H1 (cell line): ENCODE data around the gene PRDM1. TPM values are rescaled to one million over a fixed set of nuclear protein-coding genes. Genes with fewer than 3 reads are reported as not detected.

Source experiments
- CTCF ChIA-PET: fragments of 300-600 bp; sonication (Branson Sonifier 250); formaldehyde crosslinking; loops from one replicate; lab custom pipeline; 2021; ENCODE audit not compliant: partially characterized antibody; lab: Charles Lee
- POLR2A ChIA-PET: fragments of 300-600 bp; sonication (Branson Sonifier 250); formaldehyde crosslinking; loops from one replicate; lab custom pipeline; 2021; ENCODE audit warnings: inconsistent platforms; ENCODE audit not compliant: partially characterized antibody; lab: Charles Lee
- DNase-seq, 2 experiments: peaks; one replicate each; pipeline versions ENCODE4 v3.0.0 to v3.0.0-alpha.2; 2010 to 2022; ENCODE audit warnings: low spot score in 2 of 2, low read depth in 1 of 2, mixed read lengths in 1 of 2
- FAIRE-seq: peaks from 2 replicates; lab custom pipeline; 2011; peaks lifted over from hg19 to GRCh38; lab: Jason Lieb, UNC
- H2AFZ ChIP-seq: 2 replicates; pipeline ENCODE4 v1.8.1; 2012; ENCODE audit warnings: low read length, inconsistent platforms
- H2AK5ac ChIP-seq: 2 replicates; pipeline ENCODE4 v1.6.1; 2013; ENCODE audit warnings: low read depth, low read length
- H2BK120ac ChIP-seq: replicated peaks from 2 replicates; pipeline ENCODE3; 2013; ENCODE audit warnings: low read depth, low read length, inconsistent platforms
- H2BK12ac ChIP-seq: 2 replicates; pipeline ENCODE4 v1.6.1; 2013; ENCODE audit warnings: low read depth, low read length
- H2BK15ac ChIP-seq: 2 replicates; pipeline ENCODE4 v1.6.1; 2013; ENCODE audit warnings: low read length
- H2BK20ac ChIP-seq: 2 replicates; pipeline ENCODE4 v1.6.1; 2013; ENCODE audit warnings: low read length
- H2BK5ac ChIP-seq: 2 replicates; pipeline ENCODE4 v1.6.1; 2013; ENCODE audit warnings: low read depth, low read length
- H3K14ac ChIP-seq: 2 replicates; pipeline ENCODE4 v1.6.1; 2013; ENCODE audit warnings: inconsistent platforms; ENCODE audit not compliant: insufficient read length
- H3K18ac ChIP-seq: 2 replicates; pipeline ENCODE4 v1.6.1; 2013; ENCODE audit warnings: low read length; ENCODE audit errors: extremely low read depth
- H3K23ac ChIP-seq: 2 replicates; pipeline ENCODE4 v1.6.1; 2013; ENCODE audit warnings: inconsistent platforms; ENCODE audit not compliant: insufficient read length
- H3K23me2 ChIP-seq: 2 replicates; pipeline ENCODE4 v1.6.1; 2013; ENCODE audit warnings: low read depth, low read length
- H3K27ac ChIP-seq: 2 replicates; pipeline ENCODE4 v1.6.1; 2011; ENCODE audit warnings: low read depth, low read length, inconsistent platforms
- H3K27me3 ChIP-seq, 4 experiments: replicated peaks in 1 of 4; 1 replicate in 1 of 4; 2 replicates in 3 of 4; pipeline versions ENCODE4 v1.6.1 to v1.8.1; 2011 to 2013; ENCODE audit warnings: low read length in 3 of 4, mild to moderate bottlenecking in 3 of 4, inconsistent platforms in 2 of 4, mixed read lengths in 2 of 4, moderate library complexity in 1 of 4; ENCODE audit not compliant: control insufficient read depth in 3 of 4, insufficient read depth in 3 of 4; ENCODE audit errors: extremely low read depth in 1 of 4
- H3K36me3 ChIP-seq, 4 experiments: 2 replicates each; pipeline versions ENCODE4 v1.6.1 to v1.8.1; 2011 to 2013; ENCODE audit warnings: mild to moderate bottlenecking in 4 of 4, low read length in 3 of 4, moderate library complexity in 2 of 4, control low read depth in 1 of 4, inconsistent platforms in 1 of 4; ENCODE audit not compliant: insufficient read depth in 4 of 4, control insufficient read depth in 2 of 4
- H3K4ac ChIP-seq: replicated peaks from 2 replicates; pipeline ENCODE3; 2013; ENCODE audit warnings: low read length, low read depth, mixed read lengths, inconsistent platforms; ENCODE audit not compliant: insufficient read length
- H3K4me1 ChIP-seq, 4 experiments: replicated peaks in 1 of 4; 1 replicate in 1 of 4; 2 replicates in 3 of 4; pipeline versions ENCODE4 v1.6.1 to v1.8.1; 2011 to 2013; ENCODE audit warnings: low read length in 3 of 4, inconsistent platforms in 2 of 4, mixed read lengths in 1 of 4; ENCODE audit not compliant: insufficient read depth in 4 of 4, control insufficient read depth in 3 of 4
- H3K4me2 ChIP-seq, 2 experiments: 2 replicates each; pipeline versions ENCODE4 v1.6.1 to v1.8.1; 2011 to 2013; ENCODE audit warnings: low read depth in 2 of 2, low read length in 2 of 2, control low read depth in 1 of 2, inconsistent platforms in 1 of 2, mild to moderate bottlenecking in 1 of 2; ENCODE audit not compliant: insufficient read depth in 1 of 2
- H3K4me3 ChIP-seq, 4 experiments: fragments of 200-600, 300-600 bp in 1 of 4; sonication (generic), shearing (Covaris generic), sonication (Bioruptor Twin) in 1 of 4; 2 replicates each; pipeline versions ENCODE4 v1.5.1 to v1.8.1; 2011 to 2016; ENCODE audit warnings: low read length in 4 of 4, low read depth in 3 of 4, control low read depth in 2 of 4, inconsistent platforms in 2 of 4, mild to moderate bottlenecking in 2 of 4, mixed read lengths in 1 of 4, moderate library complexity in 1 of 4; ENCODE audit not compliant: insufficient read depth in 2 of 4; ENCODE audit errors: extremely low read depth in 1 of 4
- H3K56ac ChIP-seq: replicated peaks from 2 replicates; pipeline ENCODE3; 2013; ENCODE audit warnings: low read depth, mild to moderate bottlenecking, mixed read lengths, low read length, inconsistent platforms; ENCODE audit not compliant: insufficient read length
- H3K79me1 ChIP-seq: 2 replicates; pipeline ENCODE4 v1.6.1; 2013; ENCODE audit warnings: low read depth, low read length, control low read depth
- H3K79me2 ChIP-seq, 2 experiments: 2 replicates each; pipeline versions ENCODE4 v1.6.1 to v1.8.1; 2012 to 2013; ENCODE audit warnings: low read length in 2 of 2, mild to moderate bottlenecking in 2 of 2, inconsistent platforms in 1 of 2; ENCODE audit not compliant: insufficient read depth in 2 of 2, control insufficient read depth in 1 of 2
- H3K9ac ChIP-seq, 4 experiments: replicated peaks in 1 of 4; 1 replicate in 1 of 4; 2 replicates in 3 of 4; pipeline versions ENCODE4 v1.6.1 to v1.8.1; 2011 to 2013; ENCODE audit warnings: low read depth in 3 of 4, low read length in 3 of 4, control low read depth in 2 of 4, mild to moderate bottlenecking in 2 of 4, moderate library complexity in 2 of 4, inconsistent platforms in 1 of 4; ENCODE audit errors: extremely low read depth in 1 of 4
- H3K9me3 ChIP-seq, 2 experiments: 2 replicates each; pipeline versions ENCODE4 v1.6.1 to v1.8.1; 2012 to 2013; ENCODE audit warnings: mild to moderate bottlenecking in 2 of 2, moderate library complexity in 2 of 2, control low read depth in 1 of 2, inconsistent platforms in 1 of 2, low read depth in 1 of 2, low read length in 1 of 2, mixed read lengths in 1 of 2; ENCODE audit not compliant: insufficient read depth in 2 of 2
- H4K20me1 ChIP-seq, 2 experiments: replicated peaks in 1 of 2; 2 replicates each; pipeline versions ENCODE3 to v1.8.1; 2011 to 2013; ENCODE audit warnings: inconsistent platforms in 2 of 2, low read length in 2 of 2, mild to moderate bottlenecking in 1 of 2; ENCODE audit not compliant: insufficient read depth in 2 of 2, control insufficient read depth in 1 of 2
- H4K5ac ChIP-seq: 2 replicates; pipeline ENCODE4 v1.6.1; 2013; ENCODE audit warnings: low read length, low read depth, mixed read lengths, inconsistent platforms; ENCODE audit not compliant: insufficient read length
- H4K8ac ChIP-seq: 2 replicates; pipeline ENCODE4 v1.8.0; 2013; ENCODE audit warnings: mild to moderate bottlenecking, moderate library complexity, low read length, inconsistent platforms; ENCODE audit not compliant: insufficient read depth; ENCODE audit errors: extremely low read depth
- H4K91ac ChIP-seq: replicated peaks from 2 replicates; pipeline ENCODE3; 2013; ENCODE audit warnings: low read length, mixed read lengths, inconsistent platforms; ENCODE audit not compliant: insufficient read length
- FOSL1 ChIP-seq: IDR thresholded peaks from 2 replicates; pipeline ENCODE4 v1.6.1; 2011; ENCODE audit warnings: mild to moderate bottlenecking, low read depth, low read length, moderate library complexity; ENCODE audit not compliant: insufficient read depth
- NANOG ChIP-seq: IDR thresholded peaks from 2 replicates; pipeline ENCODE4 v1.6.1; 2011; ENCODE audit warnings: low read length, low read depth, mild to moderate bottlenecking, inconsistent platforms; ENCODE audit not compliant: insufficient read depth, poor library complexity, severe bottlenecking
- RAD21 ChIP-seq, 2 experiments: IDR thresholded peaks in 1 of 2; conservative IDR thresholded peaks in 1 of 2; 2 replicates each; pipeline ENCODE4 v1.6.1; 2011; ENCODE audit warnings: low read depth in 2 of 2, low read length in 2 of 2, improper control_type of control experiment in 1 of 2, inconsistent platforms in 1 of 2, mild to moderate bottlenecking in 1 of 2, moderate library complexity in 1 of 2
- SIN3A ChIP-seq, 2 experiments: IDR thresholded peaks in 1 of 2; conservative IDR thresholded peaks in 1 of 2; 2 replicates each; pipeline ENCODE4 v1.6.1; 2011 to 2012; ENCODE audit warnings: low read length in 2 of 2, improper control_type of control experiment in 1 of 2, low read depth in 1 of 2, mild to moderate bottlenecking in 1 of 2
- TCF12 ChIP-seq: IDR thresholded peaks from 2 replicates; pipeline ENCODE4 v1.6.1; 2011; ENCODE audit warnings: low read depth, mild to moderate bottlenecking, low read length
- WGBS, 2 experiments: shearing (Covaris generic) in 1 of 2; methylation state at CpG; one replicate each; pipeline versions ENCODE4 v1.1.6 to v1.1.7; 2013 to 2015; ENCODE audit warnings: low lambda C conversion rate in 2 of 2, mixed read lengths in 2 of 2, inconsistent platforms in 1 of 2, low coverage in 1 of 2, missing lambda C conversion rate in 1 of 2; ENCODE audit not compliant: insufficient replicate concordance in 2 of 2, insufficient coverage in 1 of 2, insufficient read length in 1 of 2; ENCODE audit errors: extremely low coverage in 1 of 2, missing lambda C conversion rate in 1 of 2; 5-methylcytosine and 5-hydroxymethylcytosine counted together
- polyA plus RNA-seq, 7 experiments: library from polyadenylated mRNA; depleted of rRNA in 3 of 7; stranded (reverse) in 5 of 7; unstranded in 2 of 7; fragments of >200 nt in 5 of 7; fragments of 200-250 nt in 2 of 7; gene quantifications; 1 replicate in 5 of 7; 2 replicates in 1 of 7; 4 replicates in 1 of 7; pipeline versions ENCODE4 v1.2.1 to v1.2.3, GENCODE V29; 2011 to 2013; ENCODE audit warnings: missing spikeins in 2 of 7, mixed read lengths in 2 of 7
- total RNA-seq: library from RNA; stranded (reverse); fragmentation: NEBNext Ultra II Directional; extraction: Animal tissue kit (Norgen Biotek cat#: 25700); gene quantifications from 2 replicates; pipeline ENCODE4 v1.2.1, GENCODE V29; 2021
- TF ChIP-seq, protein P1 (sequence below): IDR thresholded peaks from 2 replicates; pipeline ENCODE4 v1.6.1; 2012; ENCODE audit warnings: low read length, inconsistent platforms

Gene PRDM1
- total and polyA plus RNA-seq, 2 of the 8 experiments (the other 6 are each of a cell fraction or from before 2014, with no cell fraction given): 0.21 to 0.74 TPM

DNA sequence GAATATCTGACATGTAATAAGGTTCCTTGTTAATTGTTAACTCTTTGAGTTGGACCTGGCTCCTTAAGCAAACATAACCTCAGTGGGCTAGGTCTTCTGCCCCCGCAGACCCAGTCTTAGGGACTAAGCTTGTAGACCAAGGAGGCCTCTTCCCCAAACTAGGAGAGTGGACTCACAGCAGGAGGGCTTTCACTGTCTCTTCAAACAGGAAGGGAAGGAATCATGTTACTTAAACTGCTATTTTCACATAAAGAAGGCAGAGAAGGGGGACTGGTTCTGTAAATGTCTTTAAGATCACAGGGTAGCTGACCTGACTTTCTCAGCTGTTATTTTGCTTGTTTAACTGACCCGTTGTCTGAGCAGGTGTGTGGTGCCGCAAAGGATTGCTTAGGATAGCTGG lies 34.9 kb upstream of the PRDM1 start:
- POLR2A ChIA-PET: no interaction called here
- Histone ChIP-seq H3K4me3 (peak overlapping the region in 1 of 4 experiments; percentile 19; a peak in 2 of 8 replicates), H3K79me1 (no peaks in the 10 kb centered on the region), H3K9ac (no peak overlapping the region), H3K14ac (no peak overlapping the region), H2BK20ac (no peak overlapping the region), H4K5ac (no peak overlapping the region), H3K23ac (no peak overlapping the region), H3K79me2 (no peaks in the 10 kb centered on the region), H4K8ac (no peak overlapping the region), H2BK120ac (no peak overlapping the region), H3K27me3 (peaks cover 0 to 2% (median under 1%) of the 10 kb centered on the region in 4 experiments; a peak in 3 of 7 replicates), H3K9me3 (no peaks in the 10 kb centered on the region), H3K18ac (no peak overlapping the region), H2AFZ (no peak overlapping the region), H3K4ac (no peak overlapping the region), H2BK15ac (no peak overlapping the region), H4K20me1 (no peaks in the 10 kb centered on the region), H2BK12ac (no peak overlapping the region), H2AK5ac (no peak overlapping the region), H4K91ac (no peak overlapping the region), H3K23me2 (no peaks in the 10 kb centered on the region), H3K4me1 (peaks cover 0 to 7% (median 3%) of the 10 kb centered on the region in 4 experiments; a peak in 4 of 7 replicates), H3K4me2 (peak overlapping the region; percentile 53 to 72), H3K27ac (no peak overlapping the region), H2BK5ac (no peak overlapping the region), H3K56ac (no peak overlapping the region), H3K36me3 (no peaks in the 10 kb centered on the region)
- FAIRE-seq (peak; percentile 79), DNase-seq (peak; percentile 53 to 79)
- 24% methylated on average over 3 of the region's 3 CpGs; no CpG with 5 or more reads in 1 of the 2 experiments for WGBS, 2 experiments
- CTCF ChIA-PET: interaction anchor here (1.1 kb wide), 1 partner anchor 33 kb away, joined by 3 read pairs; no protein-coding TSS in a partner anchor
- TF ChIP-seq NANOG (no peak), SIN3A (conservative IDR thresholded peaks at IDR 0.05 in 1 of 2, IDR thresholded peaks at IDR 0.05 in 1 of 2; ENCODE audit: low read depth in 1 of 2, low read length in 2 of 2) (no peak), TCF12 (peak; percentile 44; the same call in 1 of the 2 replicates), RAD21 (IDR thresholded peaks at IDR 0.05 in 1 of 2, conservative IDR thresholded peaks at IDR 0.05 in 1 of 2; ENCODE audit: low read depth in 2 of 2, low read length in 2 of 2) (no peak), FOSL1 (no peak)
- TF ChIP-seq, protein P1, sequence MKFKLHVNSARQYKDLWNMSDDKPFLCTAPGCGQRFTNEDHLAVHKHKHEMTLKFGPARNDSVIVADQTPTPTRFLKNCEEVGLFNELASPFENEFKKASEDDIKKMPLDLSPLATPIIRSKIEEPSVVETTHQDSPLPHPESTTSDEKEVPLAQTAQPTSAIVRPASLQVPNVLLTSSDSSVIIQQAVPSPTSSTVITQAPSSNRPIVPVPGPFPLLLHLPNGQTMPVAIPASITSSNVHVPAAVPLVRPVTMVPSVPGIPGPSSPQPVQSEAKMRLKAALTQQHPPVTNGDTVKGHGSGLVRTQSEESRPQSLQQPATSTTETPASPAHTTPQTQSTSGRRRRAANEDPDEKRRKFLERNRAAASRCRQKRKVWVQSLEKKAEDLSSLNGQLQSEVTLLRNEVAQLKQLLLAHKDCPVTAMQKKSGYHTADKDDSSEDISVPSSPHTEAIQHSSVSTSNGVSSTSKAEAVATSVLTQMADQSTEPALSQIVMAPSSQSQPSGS: no peak
